22Rv1 (cell line): ENCODE results near the gene SBNO2.

Experiments used
- CTCF ChIP-seq: fragments of 450-650 bp; IDR thresholded peaks from 2 replicates; pipeline ENCODE4 v1.5.1; 2017; ENCODE audit warnings: mild to moderate bottlenecking
- ZFX ChIP-seq: fragments of 450-650 bp; IDR thresholded peaks from 2 replicates; pipeline ENCODE4 v1.6.1; 2017; ENCODE audit warnings: antibody characterized with exemption, borderline replicate concordance

GRCh38 chr19:1171755-1172352, 2.2 kb downstream of the SBNO2 start:
- TF ChIP-seq CTCF, result no peak
- TF ChIP-seq ZFX, result no peak
